ENCODE results near the gene NEURL3.

The NEURL3 gene

DNA sequence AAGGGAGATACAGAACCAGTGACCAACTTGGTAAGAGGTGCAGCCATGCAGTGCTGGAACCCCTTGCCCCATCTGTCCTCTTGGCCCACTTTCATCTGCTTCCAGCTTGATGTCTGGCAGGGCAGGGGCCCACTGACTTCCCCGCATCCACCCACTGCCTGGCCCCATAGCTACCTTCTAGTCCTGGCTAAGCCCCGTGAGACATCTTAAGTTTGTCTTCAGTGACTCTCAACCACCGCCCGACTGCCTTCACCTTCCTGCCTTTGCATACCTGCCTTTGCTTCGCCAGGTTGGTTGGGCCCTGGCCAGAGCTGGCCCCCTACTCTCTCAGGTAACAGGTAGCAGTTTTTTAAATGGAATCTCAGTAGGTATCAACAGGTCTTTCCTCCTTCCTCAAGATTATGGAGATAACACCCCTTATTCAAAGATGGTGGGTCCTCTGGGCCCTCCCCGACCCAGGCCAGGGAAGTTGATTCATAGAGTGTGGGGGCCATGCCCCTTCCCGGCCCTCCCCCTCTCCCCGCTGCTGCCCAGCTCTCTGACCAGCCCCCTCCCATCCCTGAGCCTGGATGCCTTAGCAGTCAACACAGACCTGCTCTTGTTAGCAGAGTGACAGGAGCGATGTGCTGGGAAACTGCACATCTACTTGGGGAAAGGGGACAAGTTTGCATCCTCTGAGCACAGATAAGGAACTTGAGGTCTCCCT, 34.2 kb upstream of the NEURL3 start:
- no peak for FAIRE-seq

DNA sequence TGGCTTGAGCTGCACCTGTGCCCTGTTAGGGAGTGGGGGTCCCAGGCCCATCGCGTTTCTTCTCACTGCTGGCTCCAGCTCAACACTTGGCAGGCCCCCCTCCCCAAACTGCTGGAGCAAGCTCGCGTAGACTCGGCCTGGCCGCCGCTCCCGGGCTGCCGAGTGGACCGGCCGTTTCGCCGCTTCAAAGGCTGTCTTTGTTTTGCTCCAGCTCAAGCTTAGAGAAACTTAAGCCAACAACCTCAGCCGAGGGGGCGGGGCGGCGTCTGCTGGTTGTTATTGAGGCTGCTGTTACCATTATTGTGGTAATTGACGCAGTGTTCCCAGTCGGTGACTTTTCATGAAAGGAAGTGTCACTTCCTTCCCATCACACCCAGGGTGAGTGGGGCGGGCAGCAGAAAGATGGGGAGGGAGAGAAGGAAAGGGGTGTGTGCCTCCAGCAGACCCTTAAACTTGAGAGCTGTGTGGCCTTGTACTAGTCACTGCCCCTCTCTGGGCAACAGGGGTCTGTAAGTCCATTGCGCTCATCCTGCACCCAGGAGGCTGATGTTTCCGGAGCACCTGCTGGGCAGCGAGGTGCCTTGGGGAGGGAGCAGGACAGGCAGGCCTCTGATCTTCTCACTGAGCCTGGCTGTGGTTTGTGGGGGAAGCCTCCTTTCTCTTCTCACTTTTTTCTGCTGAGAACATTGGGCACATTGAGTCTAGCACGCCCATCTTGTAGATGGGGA, 33.5 kb upstream of the NEURL3 start:
- FAIRE-seq, result no peak

DNA sequence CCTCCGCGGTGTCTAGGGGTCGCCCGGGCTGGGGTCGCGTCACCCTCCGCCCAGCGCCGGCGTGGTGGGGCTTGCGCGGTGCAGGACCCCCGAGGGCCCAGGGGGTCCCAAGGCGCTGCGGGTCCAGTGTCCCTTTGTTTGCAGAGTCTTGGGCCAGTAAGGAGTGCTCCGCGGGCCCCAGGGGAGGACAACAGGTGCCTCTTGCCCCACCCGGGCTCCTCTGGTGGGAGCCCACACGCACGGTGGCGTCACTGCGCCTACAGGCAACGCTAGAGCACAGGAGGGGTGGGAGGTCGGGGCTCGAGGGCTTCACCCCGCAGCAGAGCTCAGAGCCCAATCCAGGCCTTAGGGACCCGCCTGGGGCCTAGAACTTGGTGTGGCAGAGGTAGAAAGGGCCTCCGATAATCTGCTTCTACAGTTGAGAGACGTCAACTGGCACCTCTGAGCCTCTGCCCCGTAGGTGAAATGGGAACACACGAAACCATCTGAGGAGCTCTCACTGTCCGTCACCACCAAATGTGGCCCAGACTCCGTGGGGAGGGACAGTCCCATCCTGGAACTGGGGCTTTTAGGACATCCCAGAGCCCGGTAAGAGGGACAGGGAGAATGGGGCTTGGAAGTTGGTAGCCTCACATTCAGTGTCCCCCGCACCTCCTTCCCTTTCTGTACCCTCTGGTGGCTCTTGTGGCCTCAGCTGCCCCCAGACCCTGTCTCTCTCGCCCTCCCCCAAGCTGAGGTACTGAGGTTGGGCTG, 32.8 kb upstream of the NEURL3 start:
- FAIRE-seq, result no peak

DNA sequence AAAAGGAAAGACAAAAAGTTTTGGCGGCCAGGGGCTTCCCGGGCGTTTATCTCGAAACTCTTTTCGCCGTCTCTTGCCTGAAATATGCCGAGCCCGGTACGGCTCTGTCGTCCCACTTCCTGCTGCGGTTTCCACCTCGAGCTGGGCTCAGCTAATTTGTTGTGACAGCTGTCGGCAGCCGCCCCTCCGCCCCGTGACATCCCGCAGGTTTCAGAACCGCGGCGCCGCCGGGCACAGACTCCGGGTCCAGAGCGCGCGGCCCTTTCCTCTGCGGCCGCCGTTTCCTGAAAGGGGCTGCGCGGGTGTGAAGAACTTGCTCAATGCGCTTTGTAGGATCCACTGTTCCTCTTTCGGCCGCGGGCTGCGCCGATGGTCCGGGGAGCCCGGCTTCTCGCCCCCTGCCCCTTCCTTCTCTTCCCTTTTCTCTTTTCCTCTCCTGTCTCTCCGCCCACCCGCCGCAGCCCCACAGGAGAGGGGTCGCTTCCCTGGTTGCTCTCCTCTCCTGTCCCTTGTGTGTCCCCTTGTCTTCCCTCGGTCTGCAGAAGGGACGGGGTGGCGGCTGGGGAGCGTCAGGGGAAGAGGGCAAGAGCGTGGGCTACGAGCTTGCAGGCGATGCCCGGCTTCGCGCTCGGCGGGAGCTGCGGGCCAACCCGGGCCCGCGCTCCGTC, 32.0 kb upstream of the NEURL3 start:
- FAIRE-seq, result no peak

DNA sequence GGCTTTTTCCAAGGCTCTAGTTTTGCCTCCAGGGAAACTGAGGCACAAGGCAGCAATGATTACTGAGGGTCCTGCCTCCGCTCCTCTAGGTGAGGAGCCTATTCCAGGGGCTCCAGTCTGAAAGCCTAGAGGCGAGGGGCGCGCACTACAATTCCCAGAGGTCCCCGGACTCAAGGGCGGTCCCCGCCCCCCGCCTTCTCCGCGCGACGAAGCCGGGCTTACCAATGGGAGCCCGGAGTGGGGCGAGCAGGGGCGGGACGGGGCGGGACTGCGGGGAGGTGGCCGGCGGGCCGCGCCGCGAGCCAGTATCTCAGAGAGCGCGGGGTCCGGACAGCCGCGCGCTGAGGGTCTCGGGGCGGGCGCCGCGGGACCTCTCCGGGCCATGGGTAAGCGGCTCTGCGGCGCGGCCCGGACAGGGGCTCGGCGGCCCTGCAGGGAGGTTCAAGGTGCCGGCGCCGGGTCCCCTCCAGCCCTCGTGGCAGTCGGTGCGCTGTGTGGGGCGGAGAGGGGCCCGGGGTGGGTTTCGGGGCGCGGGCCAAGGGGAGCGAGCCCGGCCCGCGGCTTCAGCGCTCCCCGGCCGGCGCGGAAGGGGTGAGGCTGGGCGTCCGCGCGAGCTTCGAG, 31.4 kb upstream of the NEURL3 start, which contains the start of gene ARID5A:
ARID5A (plus strand) TSS at position 308 of the 621 bp plus-strand sequence; CDS start at position 383, 75 bp downstream.
- no peak for FAIRE-seq

DNA sequence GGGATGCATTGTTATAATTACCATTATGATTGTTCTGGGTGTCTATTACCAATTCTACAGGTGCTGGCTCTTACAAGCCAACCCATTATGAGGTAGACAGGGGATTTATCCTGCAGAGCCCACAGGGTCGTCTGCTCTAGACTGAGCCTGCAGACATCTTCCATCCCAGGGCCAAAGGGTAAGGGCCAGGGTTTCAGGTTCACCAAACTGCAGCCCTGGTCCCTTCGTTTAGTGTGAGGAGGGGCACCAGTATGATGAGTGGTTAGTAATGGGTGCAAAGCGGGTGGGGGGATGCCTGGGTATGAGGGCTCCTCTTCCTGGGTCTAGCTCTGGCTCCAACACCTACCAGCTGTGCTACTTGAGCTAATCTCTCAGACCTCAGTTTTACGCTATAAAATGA, 30.2 kb upstream of the NEURL3 start:
- no peak for FAIRE-seq

DNA sequence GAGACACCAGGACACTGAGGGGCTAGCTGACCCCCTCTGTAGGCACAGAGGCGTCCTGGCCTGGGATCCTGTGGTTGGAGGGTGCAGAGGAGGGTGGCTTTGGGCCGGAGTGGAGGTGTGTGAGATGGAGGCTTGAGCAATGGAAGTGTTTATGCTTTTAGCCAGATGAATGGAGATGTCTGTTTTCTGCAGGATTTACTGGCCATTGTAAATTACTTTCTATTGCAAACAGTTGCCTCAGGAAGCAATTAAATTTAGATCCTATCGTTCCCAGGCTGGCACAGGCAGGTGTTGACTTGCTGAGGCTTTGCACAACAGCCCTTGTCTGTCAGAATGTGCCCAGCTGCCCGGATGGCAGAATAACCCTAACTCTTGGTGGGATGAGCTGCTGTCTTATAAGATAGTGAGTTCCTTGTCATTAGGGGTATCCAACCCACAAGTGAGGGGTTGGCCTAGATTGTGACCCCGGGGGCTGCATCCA, 29.6 kb upstream of the NEURL3 start:
- no peak for FAIRE-seq

DNA sequence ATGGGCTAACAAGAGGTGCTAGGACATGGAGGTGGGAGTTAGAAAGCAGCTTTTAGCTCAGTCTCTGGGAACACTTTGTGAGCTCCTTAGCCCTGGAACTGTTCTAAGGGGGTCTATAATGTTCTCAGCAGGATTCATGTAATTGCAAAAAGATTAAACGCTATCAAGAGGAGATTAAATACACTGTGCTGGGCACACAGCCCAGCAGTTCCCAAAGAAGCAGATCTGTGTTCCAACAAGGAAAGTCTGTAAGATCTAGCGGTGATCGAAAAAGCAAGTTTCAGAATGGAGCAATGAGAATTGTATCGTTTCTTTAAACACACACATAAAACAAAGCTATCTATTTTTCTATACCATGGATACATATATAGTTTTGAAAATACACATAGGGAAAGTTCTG, 29.0 kb upstream of the NEURL3 start:
- no peak for FAIRE-seq

DNA sequence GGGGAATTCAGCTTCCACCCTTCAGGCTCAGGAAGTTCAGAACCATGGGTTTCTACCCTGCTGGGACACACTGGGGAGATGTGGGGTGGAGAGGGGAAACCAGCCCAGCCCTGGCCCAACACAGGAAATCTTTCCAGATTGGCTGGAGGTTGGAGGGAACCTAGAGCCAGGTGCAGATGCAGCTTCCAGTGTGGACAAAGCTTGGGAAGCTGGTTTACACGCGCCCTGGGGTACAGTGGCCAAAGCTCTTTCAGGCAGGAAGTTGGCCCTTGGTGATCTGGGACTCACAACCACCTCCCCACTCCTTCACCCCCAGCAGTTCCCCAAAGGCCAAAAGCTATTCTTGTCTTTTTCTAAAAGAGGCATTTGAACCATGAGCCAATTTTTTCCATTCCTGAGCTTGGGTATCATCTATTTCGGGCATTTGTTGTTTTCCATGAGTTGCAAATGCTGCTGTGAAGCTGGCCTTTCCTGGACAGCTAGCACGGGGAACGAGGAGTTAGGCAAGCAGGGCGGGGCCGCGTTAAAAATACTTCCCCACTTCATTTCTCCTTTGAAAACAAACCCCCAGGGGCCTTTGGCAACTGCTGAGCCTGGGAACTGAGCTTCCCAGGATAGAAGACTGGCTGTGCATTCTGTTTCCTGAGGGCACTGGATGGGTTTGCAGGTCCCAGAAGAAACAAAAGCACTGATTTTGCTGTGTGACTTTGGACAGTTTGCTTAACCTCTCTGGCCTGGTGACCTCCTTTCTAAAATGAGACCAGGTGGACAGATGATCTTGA, 28.3 kb upstream of the NEURL3 start:
- no peak for FAIRE-seq

DNA sequence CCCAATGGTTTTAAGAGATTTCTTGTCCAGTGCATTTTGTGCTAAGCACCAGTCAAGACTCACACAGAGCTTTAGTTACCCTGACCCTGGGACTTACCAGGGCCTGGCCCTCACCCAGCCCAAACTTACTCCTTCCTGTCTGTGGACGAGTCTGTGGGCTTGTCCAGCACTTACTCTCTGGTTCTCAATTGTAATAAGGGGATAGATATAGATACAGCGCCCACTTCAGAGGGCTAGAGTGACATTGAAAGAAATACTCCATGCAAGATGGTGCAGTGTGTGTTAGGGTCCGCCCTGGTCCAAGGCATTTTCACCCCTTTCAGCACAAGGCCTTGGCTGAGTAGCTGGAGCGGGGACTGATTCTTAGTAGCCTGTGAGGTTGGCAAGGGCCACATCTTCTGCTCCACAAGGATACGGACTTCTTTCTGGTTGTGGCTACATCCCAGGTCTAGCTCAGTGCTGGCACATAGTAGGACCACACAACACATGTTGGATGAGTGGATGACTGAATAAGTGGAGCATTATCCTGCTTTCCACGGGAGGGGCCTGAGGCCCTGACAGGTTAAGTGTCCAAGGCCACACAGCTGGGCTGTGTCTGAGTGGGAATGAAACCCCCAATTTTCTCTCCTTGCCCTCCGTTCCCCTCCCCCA, 27.6 kb upstream of the NEURL3 start:
- no peak for FAIRE-seq

DNA sequence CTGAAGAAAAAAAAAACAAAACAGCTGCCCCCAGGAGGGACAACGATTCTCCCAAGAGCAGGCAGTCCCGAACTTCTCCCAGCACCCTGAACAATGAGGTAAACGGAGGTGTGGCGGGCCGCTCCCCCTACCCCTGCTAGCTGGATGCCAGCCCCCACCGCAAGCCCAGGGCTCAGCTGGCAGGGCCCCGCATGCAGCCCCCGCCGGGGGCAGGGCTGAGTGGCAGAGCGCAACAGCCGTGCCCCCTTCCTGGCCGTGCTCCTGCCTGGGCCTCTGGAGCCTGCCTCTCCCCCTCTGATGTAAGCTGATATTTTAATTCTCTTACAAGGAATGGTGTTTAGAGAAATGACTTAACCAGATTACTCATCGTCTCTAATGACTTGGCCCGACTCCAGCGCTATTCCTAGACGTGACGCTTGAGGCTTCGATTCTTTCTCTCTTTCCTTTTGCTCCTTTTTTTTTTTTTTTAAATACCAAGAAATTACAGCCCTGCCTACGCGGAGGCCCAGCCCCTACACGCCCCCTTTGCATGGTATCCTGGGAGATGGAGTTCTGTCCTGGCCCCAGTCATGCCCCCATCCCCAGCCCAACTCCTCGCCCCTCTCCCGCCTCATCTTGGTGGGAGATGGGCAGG, 26.8 kb upstream of the NEURL3 start:
- no peak for FAIRE-seq

DNA sequence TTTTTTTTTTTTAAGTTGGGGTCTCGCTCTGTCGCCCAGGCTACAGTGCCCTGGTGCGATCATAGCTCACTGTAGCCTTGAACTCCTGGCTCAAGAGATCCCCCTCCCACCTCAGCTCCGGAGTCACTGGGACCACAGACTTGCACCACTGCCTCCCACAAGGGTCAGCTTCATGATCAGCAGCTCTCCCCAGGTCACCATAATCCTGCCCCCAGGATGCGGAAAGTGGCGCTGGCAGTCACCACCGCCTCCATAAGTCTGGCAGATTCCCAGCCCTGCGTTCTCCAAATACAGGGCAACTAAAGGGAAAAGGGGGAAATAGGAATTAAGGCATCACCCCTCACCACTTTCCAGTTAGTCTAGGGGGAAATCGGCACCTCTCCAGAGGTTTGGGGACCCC, 26.2 kb upstream of the NEURL3 start:
- FAIRE-seq, result no peak

DNA sequence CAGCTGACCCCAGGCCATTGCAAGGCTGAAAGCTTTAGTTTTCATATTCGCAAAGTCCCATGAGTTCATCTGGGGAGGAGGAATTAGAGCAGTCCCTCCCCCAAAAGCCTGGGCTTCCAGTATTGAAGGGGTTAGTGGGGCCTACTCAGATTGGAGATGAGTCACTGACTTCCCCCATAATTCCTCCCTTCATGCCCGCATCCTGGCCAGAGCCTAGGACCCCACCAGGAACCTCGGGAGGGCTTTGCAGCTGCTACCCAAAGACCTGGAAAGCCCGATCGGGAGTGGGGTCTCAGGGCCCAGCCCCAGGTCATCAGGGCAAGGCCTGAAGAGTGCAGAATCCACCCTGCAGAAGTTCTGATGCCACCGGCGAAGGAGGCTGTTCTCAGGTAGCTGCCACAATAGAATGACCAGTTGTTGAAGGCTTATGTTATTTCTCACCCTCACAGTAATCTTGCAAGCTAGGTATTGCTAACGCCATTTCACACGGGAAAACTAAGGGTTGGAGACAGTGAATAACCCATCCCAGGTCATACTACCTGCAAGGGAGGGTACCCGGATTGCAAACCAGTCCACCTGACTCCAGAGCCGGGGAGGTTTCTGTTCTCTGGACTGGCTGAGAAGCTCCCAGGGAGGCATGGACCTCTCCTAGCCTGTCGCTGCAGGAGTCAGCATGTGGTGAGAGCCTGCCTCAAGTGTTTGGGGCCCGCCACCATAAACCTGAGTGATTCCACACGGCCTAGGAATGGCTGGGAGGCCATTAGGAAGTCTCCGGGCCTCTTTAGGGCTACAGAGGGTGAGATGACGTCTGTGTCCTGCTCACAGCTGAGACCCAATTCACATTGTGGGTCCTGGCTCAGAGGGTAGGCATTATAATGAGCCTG, 25.6 kb upstream of the NEURL3 start:
- FAIRE-seq, result no peak

DNA sequence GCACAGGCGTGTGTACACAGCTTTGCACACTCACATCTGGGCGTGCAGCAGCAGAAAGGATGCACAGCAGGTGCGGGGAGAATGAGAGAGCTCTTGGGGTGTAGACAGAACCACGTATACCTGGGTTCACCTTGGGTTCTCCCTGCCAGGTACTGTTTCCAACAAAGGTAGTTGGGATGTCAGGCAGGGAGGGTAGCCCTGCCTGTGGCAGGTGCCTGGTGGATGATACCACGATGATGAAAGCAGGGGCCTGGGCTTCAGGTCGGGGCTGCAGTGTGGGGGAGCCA, 24.9 kb upstream of the NEURL3 start:
- no peak for FAIRE-seq

DNA sequence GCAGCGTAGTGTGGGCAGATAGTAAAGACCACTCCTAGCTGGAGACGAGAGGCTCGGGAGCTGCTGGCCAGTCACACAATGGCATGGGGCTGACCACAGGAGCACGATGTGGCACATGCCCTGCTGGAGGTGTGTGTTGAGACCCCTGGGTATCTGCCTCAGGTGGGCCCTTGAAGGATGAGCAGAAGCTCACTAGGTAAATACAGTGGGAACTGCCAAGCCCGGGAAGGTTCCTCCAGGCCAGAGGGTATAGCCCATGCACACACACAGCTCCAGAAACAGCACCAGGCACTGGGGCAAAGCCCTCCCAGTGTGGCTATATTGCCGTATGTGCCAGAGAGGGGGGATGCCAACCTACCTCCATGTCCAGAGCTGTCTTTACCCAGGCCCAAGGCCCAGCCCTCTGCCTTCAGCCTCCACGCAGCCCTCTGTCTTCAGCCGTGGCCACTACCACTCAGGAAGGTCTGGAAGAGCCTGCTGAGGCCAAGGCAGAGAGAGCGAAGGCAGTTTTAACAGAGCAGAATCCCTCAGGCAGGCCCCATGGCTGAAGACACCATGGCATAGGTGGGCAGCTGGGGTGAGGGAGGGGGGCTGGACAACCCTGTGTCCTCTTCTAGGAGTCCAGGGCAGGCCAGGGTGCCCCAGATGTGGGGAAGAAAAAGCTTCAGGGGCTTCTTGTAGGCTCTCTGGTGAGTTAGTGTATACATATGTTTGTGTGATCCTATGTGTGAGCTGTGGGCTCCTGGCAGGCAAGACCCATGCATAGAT, 24.4 kb upstream of the NEURL3 start:
- no peak for FAIRE-seq

DNA sequence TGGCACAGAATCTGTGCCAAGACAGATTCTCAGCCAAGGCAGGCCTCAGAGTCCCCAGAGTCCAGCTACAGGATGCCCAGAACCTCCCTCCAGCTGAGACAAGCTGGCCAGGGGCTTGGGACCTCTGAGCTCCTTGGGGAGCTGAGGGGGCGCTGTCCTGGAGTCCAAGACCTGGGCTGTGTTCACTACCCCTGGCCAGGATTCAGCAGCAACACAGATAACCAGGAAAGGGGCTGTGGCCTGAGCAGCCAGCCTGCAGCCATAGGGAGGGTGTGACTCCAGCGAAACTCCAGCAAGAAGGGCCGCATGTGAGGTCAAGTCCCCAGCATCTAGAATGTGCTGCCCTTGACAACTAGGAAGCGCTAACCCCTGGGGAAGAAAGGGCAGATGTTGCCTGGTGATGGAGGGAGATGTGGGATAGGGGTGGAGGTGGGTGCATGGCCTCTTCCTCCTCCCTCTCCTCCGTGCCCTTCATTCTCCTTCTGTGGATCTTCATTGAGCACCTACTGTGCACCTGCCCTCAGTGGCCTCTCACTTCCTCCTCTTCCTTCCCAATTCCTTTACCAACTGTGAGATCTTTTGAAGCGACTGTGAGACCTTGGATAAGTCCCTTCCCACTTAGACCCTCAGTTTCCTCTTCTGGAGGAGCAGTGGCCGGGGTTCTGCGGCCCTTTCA, 23.7 kb upstream of the NEURL3 start:
- no peak for FAIRE-seq

DNA sequence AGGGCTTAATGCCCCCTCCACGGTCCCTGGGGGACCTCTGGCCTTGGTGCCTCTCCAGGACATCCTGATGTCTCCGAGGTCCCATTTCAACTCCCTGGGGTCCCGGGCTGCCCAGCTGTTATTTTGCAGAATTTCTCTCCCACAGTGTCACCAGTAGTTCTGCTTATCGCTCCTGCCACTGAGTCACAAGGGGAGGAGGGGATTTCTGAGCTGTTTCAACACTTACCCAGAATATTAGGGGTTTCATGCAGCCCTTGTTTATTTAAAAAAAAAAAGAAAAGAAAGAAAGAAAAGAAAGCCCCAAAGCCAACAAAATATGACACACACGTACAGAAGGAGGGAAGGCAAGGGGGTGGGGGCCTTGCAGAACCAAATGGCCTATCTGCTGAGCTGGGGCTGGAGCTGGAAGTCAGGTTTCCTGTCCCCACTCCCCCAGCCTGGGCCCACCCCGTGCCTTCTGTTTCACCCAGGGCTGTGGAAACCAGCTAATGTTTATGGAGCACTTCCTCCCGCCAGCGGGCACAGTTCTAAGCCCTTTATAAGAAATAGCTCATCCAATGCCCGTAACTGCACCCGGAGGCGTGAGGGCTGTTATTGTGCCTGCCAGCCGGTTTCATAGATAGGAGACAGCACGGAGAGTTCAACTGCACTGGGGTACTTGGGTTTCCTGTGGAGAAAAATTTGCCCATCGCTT, 23.0 kb upstream of the NEURL3 start:
- FAIRE-seq, result no peak
